ENCODE results near the gene DOCK2.
A peak's percentile ranks its signal among the peaks of the same experiment; 100 is the strongest.

The DOCK2 gene

DNA sequence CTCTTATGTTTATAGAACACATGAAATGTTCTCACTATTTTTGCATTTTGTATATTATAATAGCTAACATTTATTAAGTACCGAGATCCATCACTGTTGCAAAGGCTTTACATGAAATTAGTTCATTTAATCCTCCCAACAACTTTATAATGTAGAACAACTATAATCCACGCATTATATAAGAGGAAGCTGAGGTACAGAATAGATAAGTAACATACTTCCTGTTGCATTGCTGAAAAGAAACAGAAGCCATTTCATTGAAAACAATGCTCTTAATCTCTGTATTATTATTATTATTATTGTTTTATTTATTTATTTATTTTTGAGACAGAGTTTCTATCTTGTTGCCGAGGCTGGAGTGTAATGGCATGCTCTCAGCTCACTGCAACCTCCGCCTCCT is 351.1 kb downstream of the DOCK2 start:
- Mint-ChIP-seq H3K27me3 (no peaks in the 10 kb centered on the region), H3K4me3 (no peak overlapping the region), H3K27ac (no peak overlapping the region), H3K36me3 (ENCODE audit: low read depth) (peaks cover 44% of the 10 kb centered on the region), H3K9me3 (no peaks in the 10 kb centered on the region), H3K4me1 (no peaks in the 10 kb centered on the region)
- no peak for ATAC-seq
- DNase-seq, result no peak

DNA sequence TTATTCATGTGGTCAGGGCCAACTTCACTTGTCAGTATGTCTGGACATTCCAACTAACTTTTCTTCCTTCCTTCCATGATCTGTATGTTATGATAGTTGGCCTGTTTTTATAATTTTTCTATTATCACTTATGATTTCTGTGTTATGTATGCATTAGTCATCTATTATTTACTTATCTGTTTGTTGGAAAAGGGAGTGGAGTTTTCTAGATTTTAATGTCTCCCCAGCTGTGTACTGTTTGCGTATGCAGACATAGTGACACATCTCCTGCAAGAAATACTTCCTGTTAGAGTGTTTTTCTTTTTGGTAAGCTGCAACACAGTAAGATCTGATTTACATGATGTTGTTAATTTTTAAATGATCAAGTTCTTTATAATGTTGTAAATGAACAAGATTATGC is 351.9 kb downstream of the DOCK2 start:
- no peak overlapping the region for H3K27ac Mint-ChIP-seq
- no peak for DNase-seq
- no peak for ATAC-seq
- no peaks in the 10 kb centered on the region for H3K4me1 Mint-ChIP-seq
- H3K4me3 Mint-ChIP-seq, result no peak overlapping the region
- no peaks in the 10 kb centered on the region for H3K27me3 Mint-ChIP-seq
- H3K9me3 Mint-ChIP-seq, result no peaks in the 10 kb centered on the region
- H3K36me3 Mint-ChIP-seq (ENCODE audit: low read depth), result peaks cover 40% of the 10 kb centered on the region

DNA sequence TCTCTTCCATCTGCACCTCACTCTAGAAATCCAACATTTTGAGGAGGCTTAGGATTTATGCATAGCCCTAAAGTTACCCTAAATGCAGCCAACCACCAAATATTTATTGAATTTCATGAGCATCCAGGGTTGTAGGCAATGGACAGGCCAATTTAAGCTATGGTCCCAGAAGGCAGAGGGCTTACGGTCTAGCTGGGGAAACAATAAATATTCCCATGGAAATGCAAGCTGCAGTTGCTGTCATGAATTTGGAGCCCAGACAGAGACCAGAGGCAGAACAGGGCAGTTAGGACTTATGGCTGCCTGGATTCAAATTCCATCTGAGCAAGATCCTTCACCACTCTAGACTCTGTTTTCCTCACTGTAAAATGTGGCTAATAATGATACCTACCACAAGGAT is 352.3 kb downstream of the DOCK2 start:
- H3K36me3 Mint-ChIP-seq (ENCODE audit: low read depth), result peaks cover 42% of the 10 kb centered on the region
- no peak for DNase-seq
- H3K9me3 Mint-ChIP-seq, result no peaks in the 10 kb centered on the region
- ATAC-seq, result no peak
- no peak overlapping the region for H3K4me3 Mint-ChIP-seq
- H3K27me3 Mint-ChIP-seq, result no peaks in the 10 kb centered on the region
- H3K27ac Mint-ChIP-seq, result no peak overlapping the region
- no peaks in the 10 kb centered on the region for H3K4me1 Mint-ChIP-seq

DNA sequence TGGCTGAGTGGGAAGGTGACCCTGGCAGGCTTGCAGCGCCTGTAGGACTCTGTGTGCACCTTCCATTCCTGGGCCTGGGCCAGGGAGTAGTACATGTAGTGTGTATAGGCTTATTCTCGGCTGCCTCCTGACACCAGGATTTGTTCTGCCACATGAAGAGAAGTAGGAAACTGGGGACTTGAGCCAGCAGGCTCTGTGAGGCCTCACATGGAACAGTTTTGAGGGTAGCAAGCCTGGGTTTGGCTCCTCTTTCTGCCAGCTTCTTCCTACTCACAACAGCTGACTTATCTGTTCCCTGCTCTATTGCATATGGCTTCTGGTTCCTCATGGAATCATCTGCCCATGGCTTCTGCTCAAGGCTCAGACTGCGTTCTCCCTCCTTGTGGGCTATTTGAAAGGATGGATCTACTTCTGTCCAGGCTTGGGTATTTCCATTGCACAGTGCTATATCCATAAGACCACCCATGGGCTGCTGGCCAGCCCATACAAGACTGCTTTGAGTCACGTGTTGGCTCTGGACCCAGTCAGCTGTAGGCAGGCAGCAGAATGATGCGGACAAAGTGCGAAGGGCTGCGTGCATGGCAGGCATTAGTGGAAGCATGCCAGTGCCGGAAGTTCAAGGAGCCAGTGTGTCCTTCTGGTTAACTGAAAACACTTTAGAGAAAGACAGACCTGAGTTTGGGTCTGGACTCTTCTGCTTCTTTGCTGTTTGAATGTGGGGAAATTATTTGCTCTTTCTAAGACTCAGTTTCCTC is 354.2 kb downstream of the DOCK2 start:
- H3K4me3 Mint-ChIP-seq, result no peak overlapping the region
- no peak for ATAC-seq
- H3K4me1 Mint-ChIP-seq, result no peaks in the 10 kb centered on the region
- H3K9me3 Mint-ChIP-seq, result no peaks in the 10 kb centered on the region
- H3K27ac Mint-ChIP-seq, result no peak overlapping the region
- H3K27me3 Mint-ChIP-seq, result no peaks in the 10 kb centered on the region
- H3K36me3 Mint-ChIP-seq (ENCODE audit: low read depth), result peaks cover 40% of the 10 kb centered on the region
- no peak for DNase-seq

DNA sequence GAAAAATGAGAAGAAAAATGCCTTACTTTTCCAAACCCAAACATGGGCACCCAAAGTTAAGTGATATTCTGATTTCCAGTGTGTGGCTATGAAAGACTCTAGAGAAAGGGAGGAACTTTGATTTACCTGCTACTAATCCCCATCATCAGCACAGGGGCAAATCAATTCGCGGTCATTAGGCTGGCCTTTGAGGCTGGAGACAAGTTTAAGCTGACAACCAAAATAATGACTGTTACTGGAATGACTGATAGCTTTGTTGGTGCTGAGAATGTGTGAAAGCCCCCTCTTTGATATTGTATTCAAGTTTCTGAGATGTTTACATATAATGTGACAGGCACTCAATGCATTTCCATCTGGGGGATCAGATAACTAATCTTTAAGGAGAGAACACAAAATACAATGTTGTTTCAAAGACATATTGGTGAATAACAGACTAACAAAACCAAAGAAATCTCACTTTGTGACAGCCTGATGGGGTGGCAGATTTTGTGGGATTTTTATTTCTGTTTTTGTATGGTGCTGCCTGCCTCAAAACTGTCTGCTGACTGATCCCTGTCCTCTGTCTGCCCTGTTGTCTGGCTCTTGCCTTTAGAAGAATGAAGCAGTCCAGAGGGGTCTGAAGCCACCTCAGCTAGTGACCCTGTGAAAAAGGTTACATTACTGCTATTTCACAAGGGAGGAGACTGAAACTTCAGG is 355.9 kb downstream of the DOCK2 start:
- ATAC-seq (no peak), DNase-seq (no peak)
- Mint-ChIP-seq H3K9me3 (no peaks in the 10 kb centered on the region), H3K27me3 (no peaks in the 10 kb centered on the region), H3K4me1 (no peaks in the 10 kb centered on the region), H3K4me3 (no peak overlapping the region), H3K27ac (no peak overlapping the region), H3K36me3 (ENCODE audit: low read depth) (peaks cover 30% of the 10 kb centered on the region)

DNA sequence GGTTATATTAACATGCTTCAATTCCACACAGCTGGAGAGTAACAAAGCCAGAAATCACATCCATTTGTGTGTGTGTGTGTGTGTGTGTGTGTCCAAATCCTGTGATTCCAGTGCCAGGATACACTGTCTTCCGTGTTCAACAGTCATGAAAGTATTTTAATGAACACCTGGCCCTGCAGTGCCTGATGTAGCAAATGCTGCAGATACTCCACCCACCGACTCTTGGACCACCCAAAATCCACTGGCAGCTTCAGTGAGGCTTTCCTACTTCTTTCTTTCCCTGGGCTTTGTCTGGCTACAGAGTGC is 356.4 kb downstream of the DOCK2 start:
- no peaks in the 10 kb centered on the region for H3K4me1 Mint-ChIP-seq
- peaks cover 35% of the 10 kb centered on the region for H3K36me3 Mint-ChIP-seq (ENCODE audit: low read depth)
- H3K27me3 Mint-ChIP-seq, result no peaks in the 10 kb centered on the region
- DNase-seq (no peak), ATAC-seq (no peak)
- H3K4me3 Mint-ChIP-seq, result no peak overlapping the region
- H3K9me3 Mint-ChIP-seq, result no peaks in the 10 kb centered on the region
- no peak overlapping the region for H3K27ac Mint-ChIP-seq

DNA sequence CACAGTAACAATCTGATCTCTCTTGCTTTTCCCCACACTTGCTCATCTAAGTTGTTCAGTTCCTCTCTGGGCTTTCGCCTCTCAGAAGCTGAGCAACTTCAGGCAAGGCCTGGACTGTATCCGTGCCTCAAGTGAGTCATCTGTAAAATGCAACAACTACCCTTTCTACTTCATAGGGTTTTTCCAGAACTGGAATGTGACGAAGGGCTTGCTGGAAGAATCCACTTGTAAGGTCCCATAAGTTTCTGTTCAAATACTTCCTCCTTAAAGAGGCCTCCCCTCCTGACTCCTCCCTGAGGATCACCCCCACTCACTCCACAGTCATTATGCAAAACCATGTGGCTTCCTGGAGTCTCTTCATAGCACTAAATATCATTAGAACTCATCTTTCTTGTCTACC is 360.7 kb downstream of the DOCK2 start:
- Mint-ChIP-seq H3K36me3 (ENCODE audit: low read depth) (peaks cover 48% of the 10 kb centered on the region), H3K27ac (peak overlapping the region; percentile 29)

DNA sequence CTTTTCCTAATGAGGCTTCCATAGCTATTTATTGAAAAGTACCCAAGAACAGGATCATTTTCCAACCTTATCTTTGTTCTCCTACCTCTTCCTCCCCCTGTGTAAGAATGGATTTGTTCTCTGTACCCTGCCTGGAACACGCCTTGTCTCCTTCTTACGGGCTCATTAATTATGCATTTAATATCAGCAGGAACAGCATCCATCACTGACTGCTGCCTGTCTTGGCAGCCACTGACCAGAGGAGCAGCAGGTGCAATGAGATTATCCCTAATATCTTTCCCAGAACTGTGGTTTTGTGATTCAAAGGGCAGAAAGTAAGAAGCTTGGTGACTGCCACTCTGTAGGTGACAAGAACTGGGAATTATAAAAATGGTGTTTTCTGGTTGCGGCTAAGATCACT is 362.5 kb downstream of the DOCK2 start:
- Mint-ChIP-seq H3K27ac (no peak overlapping the region), H3K9me3 (peaks cover 5% of the 10 kb centered on the region), H3K4me3 (no peak overlapping the region), H3K27me3 (no peaks in the 10 kb centered on the region), H3K36me3 (ENCODE audit: low read depth) (peaks cover 56% of the 10 kb centered on the region), H3K4me1 (no peaks in the 10 kb centered on the region)
- DNase-seq, result no peak
- ATAC-seq, result no peak

More for the DNA sequence above, 360.7 kb downstream of the DOCK2 start:
- no peaks in the 10 kb centered on the region for H3K27me3 Mint-ChIP-seq
- H3K9me3 Mint-ChIP-seq, result no peaks in the 10 kb centered on the region
- DNase-seq, result no peak
- no peak overlapping the region for H3K4me3 Mint-ChIP-seq
- ATAC-seq, result no peak
- no peaks in the 10 kb centered on the region for H3K4me1 Mint-ChIP-seq

DNA sequence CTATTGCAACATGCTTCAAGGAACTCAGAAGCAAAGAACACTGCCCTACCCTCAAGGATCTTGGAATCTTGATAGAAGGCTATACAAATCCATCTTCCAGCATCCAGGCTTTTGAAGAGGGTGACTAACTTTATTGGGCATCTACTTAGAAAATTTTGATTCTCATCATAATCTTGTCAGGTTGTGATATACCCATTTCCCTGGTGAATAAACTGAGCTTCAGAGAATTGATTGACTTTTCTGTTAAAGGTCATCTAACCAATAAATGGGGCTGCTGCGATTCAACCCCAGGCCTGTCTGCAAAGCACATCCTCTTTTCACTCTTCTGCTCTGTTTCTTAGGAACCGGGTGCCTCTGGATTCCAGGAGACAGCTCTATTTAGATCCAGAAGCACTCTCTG is 363.1 kb downstream of the DOCK2 start:
- H3K27me3 Mint-ChIP-seq, result no peaks in the 10 kb centered on the region
- peaks cover 5% of the 10 kb centered on the region for H3K9me3 Mint-ChIP-seq
- no peak overlapping the region for H3K4me3 Mint-ChIP-seq
- H3K27ac Mint-ChIP-seq, result no peak overlapping the region
- ATAC-seq, result no peak
- peaks cover 55% of the 10 kb centered on the region for H3K36me3 Mint-ChIP-seq (ENCODE audit: low read depth)
- DNase-seq, result no peak
- no peaks in the 10 kb centered on the region for H3K4me1 Mint-ChIP-seq

DNA sequence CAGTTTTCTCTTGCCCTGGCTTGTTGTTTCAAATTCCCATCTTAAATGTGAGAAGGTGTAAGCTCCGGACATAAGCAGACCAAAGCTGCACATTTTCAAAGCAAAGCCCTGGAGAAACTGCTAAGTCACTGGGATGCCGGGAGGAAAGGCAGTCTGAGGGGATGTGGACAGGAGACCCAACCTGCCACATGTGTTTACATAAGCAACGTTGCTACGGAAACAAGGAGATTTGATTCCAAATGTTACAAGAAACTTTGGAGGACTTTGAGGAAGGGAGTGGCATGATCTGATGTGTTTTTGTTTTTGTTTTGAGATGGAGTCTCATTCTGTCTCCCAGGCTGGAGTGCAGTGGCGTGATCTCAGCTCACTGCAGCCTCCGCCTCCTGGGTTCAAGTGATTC is 368.9 kb downstream of the DOCK2 start:
- no peak overlapping the region for H3K27ac Mint-ChIP-seq
- no peak for ATAC-seq
- H3K4me1 Mint-ChIP-seq, result no peaks in the 10 kb centered on the region
- no peak overlapping the region for H3K4me3 Mint-ChIP-seq
- no peak for DNase-seq
- no peaks in the 10 kb centered on the region for H3K27me3 Mint-ChIP-seq
- H3K9me3 Mint-ChIP-seq, result peaks cover 5% of the 10 kb centered on the region
- peaks cover 50% of the 10 kb centered on the region for H3K36me3 Mint-ChIP-seq (ENCODE audit: low read depth)

DNA sequence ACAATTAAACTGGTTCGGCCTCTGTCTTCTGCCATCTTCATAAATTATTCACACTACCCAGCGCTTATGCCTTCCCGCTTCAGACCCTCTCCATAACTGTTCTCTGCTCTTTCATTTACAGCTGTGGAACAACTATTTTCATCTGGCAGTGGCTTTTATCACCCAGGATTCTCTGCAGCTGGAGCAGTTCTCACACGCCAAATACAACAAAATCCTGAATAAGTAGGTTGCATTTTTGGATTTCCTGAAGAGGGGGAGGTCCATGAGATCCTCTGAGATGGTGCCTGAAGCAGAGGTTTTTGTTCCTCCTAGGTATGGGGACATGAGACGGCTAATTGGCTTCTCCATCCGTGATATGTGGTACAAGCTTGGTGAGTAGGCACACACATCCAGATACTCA is 371.3 kb downstream of the DOCK2 start:
- H3K9me3 Mint-ChIP-seq, result peaks cover 5% of the 10 kb centered on the region
- DNase-seq, result no peak
- no peak overlapping the region for H3K4me3 Mint-ChIP-seq

DNA sequence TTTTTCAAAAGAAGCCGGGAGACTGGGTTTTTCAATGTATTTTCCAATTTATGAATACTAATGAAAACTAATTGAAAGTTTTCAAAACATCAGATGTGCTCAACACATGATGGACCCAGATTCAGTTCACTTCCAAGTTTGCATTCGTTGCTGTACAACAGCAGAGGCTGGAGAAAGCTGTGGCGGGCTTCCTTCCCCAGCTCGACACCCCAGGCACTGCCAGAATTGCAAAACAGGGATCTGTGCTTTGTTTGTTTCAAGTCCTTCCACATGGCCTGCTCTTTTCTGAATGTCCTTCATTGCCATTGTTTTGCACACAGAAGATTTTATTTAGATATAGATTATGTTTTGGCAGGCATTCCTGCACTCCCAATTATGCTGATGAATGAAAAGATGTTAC is 373.5 kb downstream of the DOCK2 start:
- DNase-seq (no peak), ATAC-seq (no peak)
- H3K27ac Mint-ChIP-seq, result no peak overlapping the region
- no peaks in the 10 kb centered on the region for H3K27me3 Mint-ChIP-seq
- peaks cover 25% of the 10 kb centered on the region for H3K36me3 Mint-ChIP-seq (ENCODE audit: low read depth)
- H3K9me3 Mint-ChIP-seq, result no peaks in the 10 kb centered on the region
- no peak overlapping the region for H3K4me3 Mint-ChIP-seq
- no peaks in the 10 kb centered on the region for H3K4me1 Mint-ChIP-seq

More for the DNA sequence above, 371.3 kb downstream of the DOCK2 start:
- Mint-ChIP-seq H3K36me3 (ENCODE audit: low read depth) (peaks cover 34% of the 10 kb centered on the region), H3K27me3 (no peaks in the 10 kb centered on the region), H3K27ac (no peak overlapping the region), H3K4me1 (no peaks in the 10 kb centered on the region)
- ATAC-seq, result no peak

DNA sequence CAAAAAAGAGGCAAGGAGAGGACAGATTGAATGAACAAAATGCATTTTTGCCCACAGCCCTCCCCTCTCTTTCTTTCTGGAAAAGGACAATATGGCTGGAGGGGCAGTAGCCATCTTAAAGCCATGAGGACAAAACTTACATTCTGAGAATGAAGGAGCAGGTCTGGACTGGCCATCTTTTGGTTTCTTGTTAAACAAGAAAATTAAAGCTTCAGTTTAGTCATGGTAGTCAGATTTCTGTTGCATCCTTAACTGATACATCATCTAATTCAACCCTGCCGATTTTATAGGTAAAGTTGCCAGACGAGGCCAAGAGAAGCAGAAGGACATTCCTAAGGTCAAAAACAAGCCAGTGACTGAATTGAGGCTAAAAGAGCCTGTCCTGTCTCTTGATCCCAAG is 374.7 kb downstream of the DOCK2 start:
- H3K27me3 Mint-ChIP-seq, result no peaks in the 10 kb centered on the region
- H3K36me3 Mint-ChIP-seq (ENCODE audit: low read depth), result peaks cover 25% of the 10 kb centered on the region
- H3K4me3 Mint-ChIP-seq, result no peak overlapping the region
- ATAC-seq (no peak), DNase-seq (no peak)
- H3K4me1 Mint-ChIP-seq, result no peaks in the 10 kb centered on the region
- H3K9me3 Mint-ChIP-seq, result no peaks in the 10 kb centered on the region
- H3K27ac Mint-ChIP-seq, result no peak overlapping the region

DNA sequence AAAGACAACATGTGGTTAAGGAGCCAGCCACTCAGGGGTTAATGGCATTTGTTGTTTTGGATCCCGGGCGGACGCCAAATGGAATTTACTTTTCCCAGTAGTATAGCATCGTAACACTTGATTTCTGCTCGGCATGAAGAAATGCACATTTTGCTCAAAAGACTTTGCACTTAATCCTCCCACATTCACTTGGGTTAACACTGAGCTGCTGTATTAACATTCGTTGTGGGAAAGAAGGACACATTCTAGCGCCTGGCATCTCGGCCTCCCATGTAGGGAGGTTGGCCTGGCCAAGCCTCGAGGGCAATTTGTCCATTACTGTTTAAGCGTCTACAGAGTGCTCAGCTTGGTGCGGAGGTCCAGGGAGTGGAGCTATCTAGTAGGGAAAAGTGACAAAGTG is 375.5 kb downstream of the DOCK2 start:
- Mint-ChIP-seq H3K36me3 (ENCODE audit: low read depth) (peaks cover 26% of the 10 kb centered on the region), H3K9me3 (no peaks in the 10 kb centered on the region), H3K4me3 (no peak overlapping the region), H3K27ac (no peak overlapping the region), H3K4me1 (no peaks in the 10 kb centered on the region), H3K27me3 (no peaks in the 10 kb centered on the region)
- no peak for ATAC-seq
- no peak for DNase-seq

DNA sequence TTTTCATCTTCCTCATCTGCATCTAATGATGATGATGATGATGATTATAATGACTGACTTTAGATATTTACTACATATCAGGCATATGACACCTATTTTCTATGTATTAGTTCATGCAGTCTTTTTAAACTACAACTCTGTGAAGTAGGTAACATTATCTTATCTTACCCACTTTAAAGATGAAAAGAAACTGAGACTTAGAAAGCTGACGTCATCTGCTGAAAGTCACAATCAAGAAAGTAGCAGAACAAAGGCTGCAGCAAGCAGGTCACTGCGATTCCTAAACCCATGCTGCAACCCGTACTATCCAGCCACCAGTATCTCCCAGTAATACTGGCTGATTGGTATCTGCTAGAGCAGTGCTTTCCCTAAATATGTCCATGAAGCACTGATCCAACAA is 383.3 kb downstream of the DOCK2 start:
- DNase-seq (no peak), ATAC-seq (no peak)
- no peaks in the 10 kb centered on the region for H3K27me3 Mint-ChIP-seq
- H3K4me3 Mint-ChIP-seq, result no peak overlapping the region
- H3K9me3 Mint-ChIP-seq, result no peaks in the 10 kb centered on the region
- H3K27ac Mint-ChIP-seq, result no peak overlapping the region
- peaks cover 34% of the 10 kb centered on the region for H3K36me3 Mint-ChIP-seq (ENCODE audit: low read depth)
- H3K4me1 Mint-ChIP-seq, result no peaks in the 10 kb centered on the region

Data from activated naive CD8-positive, alpha-beta T cell treated with anti-CD3 and anti-CD28 coated beads, Interleukin-2, amount 50 U/mL, for 24 hours (primary cell).